ENCODE data around the gene TRAF2.

The TRAF2 gene

DNA sequence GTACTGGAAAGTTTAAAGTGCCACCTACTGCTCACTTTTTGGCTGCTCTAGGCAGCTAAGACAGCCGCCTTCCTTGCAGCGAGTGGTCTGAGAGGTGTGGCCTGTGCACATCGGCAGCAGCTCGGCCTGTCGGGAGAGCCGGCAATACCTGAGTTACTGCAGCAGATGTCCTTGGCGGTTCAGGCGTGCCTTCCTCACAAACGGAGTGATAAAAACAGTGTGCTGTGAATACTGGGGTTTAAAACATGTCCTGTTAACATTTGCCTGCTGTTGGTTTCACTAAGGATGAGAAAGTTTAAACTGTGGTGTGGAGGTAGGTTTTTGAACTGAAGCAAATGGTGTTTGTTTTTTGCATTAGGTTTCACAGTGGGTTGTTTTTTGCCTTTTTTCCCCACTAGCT is 12.9 kb downstream of the TRAF2 start:
- Histone ChIP-seq H3K79me2 (ENCODE audit: insufficient read depth, low read length) (no peaks in the 10 kb centered on the region), H4K20me1 (ENCODE audit: insufficient read depth, low read length) (no peaks in the 10 kb centered on the region), H3K9ac (ENCODE audit: low read length) (no peak overlapping the region; the same call in 1 of the 2 replicates), H3K4me2 (ENCODE audit: low read length) (no peak overlapping the region), H3F3A (ENCODE audit: insufficient read depth, low read length) (no peaks in the 10 kb centered on the region), H3K27ac (ENCODE audit: low read depth, low read length, poor library complexity, severe bottlenecking) (peak overlapping the region; percentile 20), H3K9me2 (ENCODE audit: low read depth, low read length) (no peaks in the 10 kb centered on the region), H3K27me3 (ENCODE audit: insufficient read depth, low read length) (no peaks in the 10 kb centered on the region), H3K4me1 (ENCODE audit: insufficient read depth, low read length, severe bottlenecking) (peaks cover 61% of the 10 kb centered on the region), H3K9me3 (ENCODE audit: low read length) (no peaks in the 10 kb centered on the region), H2AFZ (ENCODE audit: low read length) (no peak overlapping the region), H3K36me3 (ENCODE audit: insufficient read depth, low read length) (peaks cover 62% of the 10 kb centered on the region), H3K4me3 (ENCODE audit: low read depth, low read length, poor library complexity, severe bottlenecking) (no peak overlapping the region)
- no peak for TF ChIP-seq EZH2 (IDR thresholded peaks at IDR 0.05; ENCODE audit: borderline replicate concordance, low read length)
- TF ChIP-seq, protein P1, sequence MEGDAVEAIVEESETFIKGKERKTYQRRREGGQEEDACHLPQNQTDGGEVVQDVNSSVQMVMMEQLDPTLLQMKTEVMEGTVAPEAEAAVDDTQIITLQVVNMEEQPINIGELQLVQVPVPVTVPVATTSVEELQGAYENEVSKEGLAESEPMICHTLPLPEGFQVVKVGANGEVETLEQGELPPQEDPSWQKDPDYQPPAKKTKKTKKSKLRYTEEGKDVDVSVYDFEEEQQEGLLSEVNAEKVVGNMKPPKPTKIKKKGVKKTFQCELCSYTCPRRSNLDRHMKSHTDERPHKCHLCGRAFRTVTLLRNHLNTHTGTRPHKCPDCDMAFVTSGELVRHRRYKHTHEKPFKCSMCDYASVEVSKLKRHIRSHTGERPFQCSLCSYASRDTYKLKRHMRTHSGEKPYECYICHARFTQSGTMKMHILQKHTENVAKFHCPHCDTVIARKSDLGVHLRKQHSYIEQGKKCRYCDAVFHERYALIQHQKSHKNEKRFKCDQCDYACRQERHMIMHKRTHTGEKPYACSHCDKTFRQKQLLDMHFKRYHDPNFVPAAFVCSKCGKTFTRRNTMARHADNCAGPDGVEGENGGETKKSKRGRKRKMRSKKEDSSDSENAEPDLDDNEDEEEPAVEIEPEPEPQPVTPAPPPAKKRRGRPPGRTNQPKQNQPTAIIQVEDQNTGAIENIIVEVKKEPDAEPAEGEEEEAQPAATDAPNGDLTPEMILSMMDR (IDR thresholded peaks at IDR 0.05; ENCODE audit: low read length), result peak; percentile 34

- H3K4me2 ChIP-seq (ENCODE audit: low read length), result no peak overlapping the region
- no peaks in the 10 kb centered on the region for H4K20me1 ChIP-seq (ENCODE audit: insufficient read depth, low read length)
- H3K36me3 ChIP-seq (ENCODE audit: insufficient read depth, low read length), result peaks cover 61% of the 10 kb centered on the region
Measured at GRCh38 chr9:136900556-136900955, 14.2 kb downstream of the TRAF2 start.

DNA sequence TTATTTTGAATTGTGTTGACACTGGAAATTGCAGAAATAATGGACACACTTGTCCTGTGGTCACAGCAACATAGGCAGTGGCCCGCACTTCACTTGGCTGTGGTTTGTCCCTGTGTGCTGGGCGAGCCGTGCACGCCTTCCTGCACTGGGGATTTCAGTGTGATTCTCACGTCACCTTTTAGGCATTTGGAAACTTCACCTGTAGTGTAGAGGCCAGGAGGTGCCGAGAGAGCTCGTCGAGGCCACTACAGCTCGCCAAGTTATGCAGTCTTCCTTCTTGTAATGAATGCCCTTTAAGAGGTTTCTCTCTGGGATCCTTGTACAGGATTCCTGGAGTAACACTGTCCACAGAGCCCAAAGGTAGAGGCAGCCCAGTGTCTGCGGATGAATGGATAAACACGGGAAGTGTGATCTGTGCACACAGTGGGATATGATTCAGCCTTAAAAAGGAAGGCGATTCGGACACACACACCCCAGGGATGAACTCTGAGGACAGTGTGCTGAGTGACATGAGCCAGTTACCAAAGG is 14.7 kb downstream of the TRAF2 start:
- Histone ChIP-seq H3K9ac (ENCODE audit: low read length) (no peak overlapping the region; the same call in 1 of the 2 replicates), H3K4me3 (ENCODE audit: low read depth, low read length, poor library complexity, severe bottlenecking) (no peak overlapping the region), H3K79me2 (ENCODE audit: insufficient read depth, low read length) (no peaks in the 10 kb centered on the region), H3K9me2 (ENCODE audit: low read depth, low read length) (no peaks in the 10 kb centered on the region), H3K4me2 (ENCODE audit: low read length) (peak overlapping the region; percentile 25; the same call in 1 of the 2 replicates), H3K36me3 (ENCODE audit: insufficient read depth, low read length) (peaks cover 66% of the 10 kb centered on the region), H3F3A (ENCODE audit: insufficient read depth, low read length) (no peaks in the 10 kb centered on the region), H3K27ac (ENCODE audit: low read depth, low read length, poor library complexity, severe bottlenecking) (peak overlapping the region; percentile 79), H4K20me1 (ENCODE audit: insufficient read depth, low read length) (no peaks in the 10 kb centered on the region), H3K27me3 (ENCODE audit: insufficient read depth, low read length) (no peaks in the 10 kb centered on the region), H3K4me1 (ENCODE audit: insufficient read depth, low read length, severe bottlenecking) (peaks cover 57% of the 10 kb centered on the region), H2AFZ (ENCODE audit: low read length) (no peak overlapping the region), H3K9me3 (ENCODE audit: low read length) (no peaks in the 10 kb centered on the region)
- no peak for TF ChIP-seq EZH2 (IDR thresholded peaks at IDR 0.05; ENCODE audit: borderline replicate concordance, low read length)
- TF ChIP-seq, protein P1 (IDR thresholded peaks at IDR 0.05; ENCODE audit: low read length), result no peak

More at GRCh38 chr9:136900556-136900955, 14.2 kb downstream of the TRAF2 start:
- no peaks in the 10 kb centered on the region for H3K79me2 ChIP-seq (ENCODE audit: insufficient read depth, low read length)
- no peak overlapping the region for H3K27ac ChIP-seq (ENCODE audit: low read depth, low read length, poor library complexity, severe bottlenecking)
- peaks cover 61% of the 10 kb centered on the region for H3K4me1 ChIP-seq (ENCODE audit: insufficient read depth, low read length, severe bottlenecking)
- TF ChIP-seq EZH2 (IDR thresholded peaks at IDR 0.05; ENCODE audit: borderline replicate concordance, low read length), result no peak
- TF ChIP-seq, protein P1 (IDR thresholded peaks at IDR 0.05; ENCODE audit: low read length), result no peak
- H3K4me3 ChIP-seq (ENCODE audit: low read depth, low read length, poor library complexity, severe bottlenecking), result no peak overlapping the region
- H3K9me3 ChIP-seq (ENCODE audit: low read length), result no peaks in the 10 kb centered on the region
- H3F3A ChIP-seq (ENCODE audit: insufficient read depth, low read length), result no peaks in the 10 kb centered on the region
- H3K9ac ChIP-seq (ENCODE audit: low read length), result no peak overlapping the region
- H3K9me2 ChIP-seq (ENCODE audit: low read depth, low read length), result no peaks in the 10 kb centered on the region
- H2AFZ ChIP-seq (ENCODE audit: low read length), result no peak overlapping the region
- no peaks in the 10 kb centered on the region for H3K27me3 ChIP-seq (ENCODE audit: insufficient read depth, low read length)
